Mammary epithelial cell (primary cell): ENCODE data around the gene F8.

Experiments
- CTCF ChIP-seq, 2 donors: IDR thresholded peaks in 1 of 2; conservative IDR thresholded peaks in 1 of 2; 2 replicates each; pipeline ENCODE4 v1.5.1; 2011 to 2012; ENCODE audit warnings: inconsistent platforms in 2 of 2, low read length in 2 of 2, mild to moderate bottlenecking in 2 of 2, control low read depth in 1 of 2, low read depth in 1 of 2; ENCODE audit not compliant: insufficient read depth in 1 of 2; ENCODE audit errors: extremely low read depth in 1 of 2
- EZH2 ChIP-seq: IDR thresholded peaks from 2 replicates; pipeline ENCODE4 v1.6.1; 2012; ENCODE audit warnings: low read length, inconsistent platforms, borderline replicate concordance

- TF ChIP-seq CTCF (conservative IDR thresholded peaks at IDR 0.05 in 1 of 2, IDR thresholded peaks at IDR 0.05 in 1 of 2; ENCODE audit: extremely low read depth in 1 of 2, insufficient read depth in 1 of 2, low read depth in 1 of 2, low read length in 2 of 2) (no peak), EZH2 (no peak)
Measured at GRCh38 chrX:154822029-154822428, 200.5 kb downstream of the F8 start.
